HG03432 (cell line): Measurements from ENCODE around the gene TMEM95.

Source experiments
- ATAC-seq: cut with Tn5 transposase; IDR thresholded peaks from one replicate; pipeline ENCODE4 v1.9.1; 2021; ENCODE audit warnings: mild to moderate bottlenecking, moderate library complexity; ENCODE audit not compliant: unreplicated experiment

Gene TMEM95

GRCh38 chr17:7403977-7404736 lies 49.2 kb downstream of the TMEM95 start, which contains the start of gene TMEM256:
TSS of gene TMEM256 (minus strand) at chr17:7404097. CDS start at chr17:7404084, 13 bp downstream.
- ATAC-seq, result peak; percentile 81

DNA sequence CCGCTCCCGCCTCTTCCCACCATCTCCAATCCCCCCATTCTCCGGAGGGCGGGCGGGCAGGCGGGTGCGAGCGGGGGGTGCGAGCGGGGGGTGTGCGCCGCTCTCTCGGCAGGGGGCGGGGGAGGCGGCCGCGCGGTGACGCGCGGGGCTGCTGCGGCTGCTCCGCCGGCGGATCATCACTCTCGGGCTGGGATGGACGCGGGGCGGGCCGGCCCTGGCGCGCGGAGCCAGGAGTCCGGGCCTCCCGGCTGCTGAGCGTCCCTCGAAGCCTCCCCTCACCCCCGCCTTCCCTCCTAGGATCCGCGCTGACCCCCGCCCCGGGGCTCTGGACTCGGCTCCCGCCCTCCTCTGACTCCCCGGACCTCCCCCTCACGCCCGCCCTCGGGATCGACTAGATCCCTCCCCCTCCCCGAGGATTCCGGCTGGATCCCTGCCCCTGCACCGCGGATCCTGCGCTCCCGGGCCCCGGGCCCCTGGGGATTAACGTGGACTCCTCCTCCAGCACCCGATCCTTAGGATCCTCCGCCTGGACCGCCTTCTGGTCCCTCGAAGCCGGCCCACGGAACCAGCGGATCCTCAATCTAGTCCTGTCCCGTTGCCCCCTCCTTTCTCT lies 49.9 kb downstream of the TMEM95 start:
- peak; percentile 24 for ATAC-seq

DNA sequence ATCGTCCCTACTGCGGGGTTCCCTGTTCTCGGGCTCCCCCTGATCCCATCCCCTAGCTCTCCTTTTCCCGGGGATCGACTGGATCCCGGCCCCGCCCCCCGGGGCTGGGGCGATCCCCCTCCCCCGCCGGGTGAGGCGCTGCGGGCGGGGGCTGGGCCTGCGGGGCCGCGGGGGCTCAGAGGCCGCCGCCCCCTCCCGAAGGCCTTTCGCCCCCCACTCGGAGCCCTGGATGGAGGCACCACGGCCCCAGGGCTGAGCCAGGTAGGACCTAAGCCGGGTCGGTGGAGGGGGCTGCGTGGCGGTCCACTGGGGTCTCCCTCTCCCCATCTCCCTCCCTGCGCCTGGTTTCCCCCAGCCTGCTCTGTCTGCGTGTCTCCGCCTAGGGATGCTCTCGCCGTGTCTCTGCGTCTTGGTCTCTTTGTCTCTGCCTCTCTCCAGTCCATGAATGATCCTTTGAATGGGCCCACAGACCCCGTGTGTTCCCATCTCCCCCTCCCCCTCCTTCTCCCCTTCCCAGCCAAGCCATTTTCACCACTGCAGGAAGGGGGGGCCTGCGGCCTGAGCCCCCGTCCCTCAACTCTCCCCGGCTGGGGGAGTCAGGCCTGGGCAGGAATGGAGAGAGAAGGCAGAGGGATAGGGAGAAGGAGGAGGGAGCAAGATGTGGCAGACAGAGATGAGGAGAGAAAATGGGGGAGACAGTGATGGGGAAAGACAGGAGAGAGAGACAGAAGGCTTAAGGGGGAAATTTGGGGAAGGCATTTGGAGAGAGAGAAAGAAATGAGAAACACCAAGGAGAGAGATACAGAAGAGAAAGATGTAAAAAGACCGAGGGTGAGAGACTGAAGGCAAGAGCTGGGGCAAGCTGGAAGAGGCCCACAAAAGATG lies 50.6 kb downstream of the TMEM95 start:
- no peak for ATAC-seq

GRCh38 chr17:7406235-7406825 lies 51.4 kb downstream of the TMEM95 start:
- ATAC-seq, result no peak
